ENCODE results near the gene IDE. TPM values are rescaled to one million over a fixed set of nuclear protein-coding genes. Genes with fewer than 3 reads are reported as not detected.
"Not testable (repeated sequence)": the region's sequence is repeated elsewhere in the genome, so short reads cannot be mapped to it uniquely, and the experiment has no call there.

The IDE gene
- total RNA-seq, 1 donor, result 11.6 TPM

DNA sequence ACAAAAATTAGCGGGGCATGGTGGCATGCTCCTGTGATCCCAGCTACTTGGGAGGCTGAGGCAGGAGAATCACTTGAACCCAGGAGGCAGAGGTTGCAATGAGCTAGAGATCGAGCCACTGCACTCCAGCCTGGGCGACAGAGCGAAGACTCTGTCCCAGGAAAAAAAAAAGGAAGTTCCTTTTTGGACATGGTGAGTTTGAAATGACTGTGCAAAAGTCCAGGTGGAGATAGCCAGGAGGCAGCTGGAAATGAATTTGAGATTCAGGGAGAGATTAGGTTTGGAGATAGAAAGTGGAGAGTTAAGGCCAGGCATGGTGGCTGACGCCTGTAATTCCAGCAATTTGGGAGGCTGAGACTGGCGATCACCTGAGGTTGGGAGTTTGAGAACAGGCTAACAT lies 143.8 kb downstream of the IDE start:
- DNase-seq (ENCODE audit: low read depth in 2 of 3, low spot score in 2 of 3), result no peak

DNA sequence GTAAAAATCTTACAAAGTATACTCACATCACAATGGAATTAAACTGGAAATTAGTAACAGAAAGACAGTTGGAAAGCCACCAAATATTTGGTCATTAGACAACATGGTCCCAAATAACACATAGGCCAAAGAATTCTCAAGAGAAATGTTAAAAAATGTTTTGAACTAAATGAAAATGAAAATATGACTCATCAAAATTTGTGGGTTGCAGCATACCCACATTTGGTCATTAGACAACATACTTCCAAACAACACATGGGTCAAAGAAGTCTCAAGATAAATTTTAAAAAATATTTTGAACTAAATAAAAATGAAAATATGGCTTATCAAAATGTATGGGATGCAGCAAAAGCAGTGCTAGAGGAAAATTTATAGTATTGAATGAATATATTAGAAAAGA lies 152.3 kb downstream of the IDE start:
- DNase-seq (ENCODE audit: low read depth in 2 of 3, low spot score in 2 of 3), result no peak

DNA sequence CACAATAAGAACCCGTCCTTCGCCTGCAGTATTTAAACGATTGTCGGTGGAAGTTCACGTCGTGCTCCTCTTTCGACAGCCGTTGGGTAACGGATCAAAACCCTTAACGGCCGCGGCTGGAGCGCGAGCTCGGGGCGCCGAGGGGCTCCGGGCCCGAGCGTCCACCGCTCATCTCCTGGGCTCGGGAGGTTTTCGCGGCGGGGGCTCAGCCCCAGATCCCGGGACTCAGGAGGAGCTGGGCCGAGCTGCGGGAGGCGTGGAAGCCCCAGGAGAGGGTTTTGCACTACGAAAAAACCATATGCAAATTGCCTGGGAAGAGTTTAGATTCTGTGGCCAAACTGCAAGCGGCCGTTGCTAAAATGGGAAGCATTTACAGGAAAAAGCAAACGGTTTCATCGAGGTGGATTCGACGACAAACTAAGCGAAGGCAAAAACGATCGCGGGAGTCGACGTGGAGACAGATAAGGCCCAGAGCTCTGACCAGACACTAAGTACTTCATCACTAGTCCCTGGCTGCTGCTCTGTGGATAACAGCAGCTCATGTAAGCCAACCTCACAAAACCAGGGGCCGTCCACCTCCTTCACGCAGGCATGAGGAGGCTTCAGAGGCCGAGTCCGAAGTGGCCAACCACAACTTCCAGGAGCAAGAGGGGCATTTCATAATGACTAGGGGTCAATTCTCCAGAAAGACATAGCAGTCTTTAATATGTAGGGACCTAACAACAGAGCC lies 153.2 kb downstream of the IDE start:
- DNase-seq (ENCODE audit: low read depth in 2 of 3, low spot score in 2 of 3), result peak in 2 of 3 donors; percentile 4 to 19

DNA sequence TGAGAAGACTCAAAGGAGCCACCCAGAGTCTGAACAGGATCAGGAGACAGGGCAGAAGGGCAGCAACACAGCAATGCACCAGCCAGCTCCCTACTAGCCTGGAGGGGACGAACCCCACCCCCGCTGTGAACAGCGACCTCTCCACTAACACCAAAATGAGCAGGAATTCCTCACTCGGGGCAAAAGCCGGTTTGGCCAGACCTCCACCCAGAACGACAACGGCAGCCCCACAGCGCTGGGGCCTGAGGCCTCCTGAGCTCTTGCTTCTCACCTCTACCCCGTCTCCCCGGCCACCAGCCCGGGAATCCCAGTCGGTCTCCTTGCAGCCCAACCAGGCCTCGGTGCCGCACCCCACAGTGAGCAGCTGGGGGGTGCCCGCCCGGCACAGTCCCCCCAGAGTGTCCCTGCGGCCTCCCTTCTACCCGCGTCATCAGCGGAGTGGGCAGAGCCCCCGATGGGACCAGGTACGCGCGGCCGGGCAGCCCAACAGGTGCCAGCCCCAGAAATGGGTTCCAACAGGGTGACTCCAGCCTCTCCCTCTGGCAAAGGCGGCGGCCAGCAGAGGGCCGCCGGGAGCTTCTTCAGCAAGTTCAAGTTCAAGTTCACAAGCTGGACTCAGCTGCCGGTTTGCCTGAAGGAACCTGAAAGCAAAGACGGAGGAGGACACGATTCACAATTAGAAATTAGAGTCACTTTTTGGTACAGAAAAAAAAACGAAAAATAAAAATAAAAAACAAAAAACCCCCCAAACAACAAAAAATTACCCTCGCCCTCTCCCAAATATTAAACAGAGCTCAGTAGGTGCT lies 153.9 kb downstream of the IDE start:
- peak in 2 of 3 donors; percentile 16 to 36 for DNase-seq (ENCODE audit: low read depth in 2 of 3, low spot score in 2 of 3)

DNA sequence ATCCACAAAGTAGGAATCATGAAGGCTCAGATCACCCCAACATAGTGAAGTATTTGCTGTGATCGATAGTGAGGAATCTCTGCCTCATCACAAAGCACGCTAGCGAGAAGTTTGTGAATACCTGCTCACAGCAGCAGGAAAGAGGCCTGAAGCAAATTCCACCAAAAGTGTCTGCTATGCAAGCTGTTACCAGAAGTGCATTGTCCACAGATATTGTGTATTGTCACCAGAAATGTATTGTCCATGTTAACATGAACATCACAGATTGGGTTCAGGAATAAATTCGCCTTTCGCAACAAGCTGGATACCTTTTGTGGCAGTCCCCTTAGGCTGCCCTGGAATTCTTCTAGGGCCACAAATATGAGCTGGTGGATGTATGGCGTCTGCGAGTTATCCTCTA lies 155.0 kb downstream of the IDE start:
- DNase-seq (ENCODE audit: low read depth in 2 of 3, low spot score in 2 of 3), result no peak

DNA sequence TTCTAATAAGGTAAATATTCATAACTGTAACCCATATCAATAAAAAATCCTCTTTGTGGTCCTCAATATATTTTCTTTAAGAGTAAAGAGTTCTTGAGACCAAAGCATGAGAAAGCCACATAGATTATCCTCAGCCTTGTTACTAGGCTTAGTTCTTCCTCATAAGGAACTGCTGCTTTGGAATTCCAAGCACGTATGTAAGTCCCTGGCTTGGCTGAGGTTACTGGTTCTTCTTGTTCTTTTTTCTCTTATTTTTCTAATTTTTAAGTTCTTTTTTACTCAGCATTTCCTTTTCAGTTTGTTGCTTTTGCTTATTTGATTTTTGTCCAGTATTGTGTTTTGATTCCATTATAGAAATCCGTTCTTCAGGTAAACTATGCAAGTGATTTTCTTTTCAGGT lies 155.7 kb downstream of the IDE start:
- DNase-seq (ENCODE audit: low read depth in 2 of 3, low spot score in 2 of 3), result no peak

DNA sequence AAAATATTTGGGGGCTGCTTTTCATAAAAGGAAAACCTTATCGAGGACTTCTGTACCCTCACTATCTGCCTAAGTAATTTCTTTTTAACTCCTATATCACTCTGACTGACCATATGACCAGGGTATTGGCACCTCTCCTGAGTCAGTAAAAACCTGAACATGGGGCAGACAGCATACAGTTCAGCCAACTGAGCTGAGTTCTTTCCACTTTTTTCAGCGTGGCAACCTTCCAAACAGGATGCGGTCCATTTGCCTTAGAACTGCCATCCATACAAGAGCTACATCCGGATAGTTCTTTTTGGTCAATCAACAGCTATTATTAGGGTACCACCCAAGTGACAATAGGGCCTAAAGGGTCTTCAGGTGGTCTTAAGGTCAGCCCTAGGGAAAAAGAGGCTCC lies 160.4 kb downstream of the IDE start:
- no peak for DNase-seq (ENCODE audit: low read depth in 2 of 3, low spot score in 2 of 3)

DNA sequence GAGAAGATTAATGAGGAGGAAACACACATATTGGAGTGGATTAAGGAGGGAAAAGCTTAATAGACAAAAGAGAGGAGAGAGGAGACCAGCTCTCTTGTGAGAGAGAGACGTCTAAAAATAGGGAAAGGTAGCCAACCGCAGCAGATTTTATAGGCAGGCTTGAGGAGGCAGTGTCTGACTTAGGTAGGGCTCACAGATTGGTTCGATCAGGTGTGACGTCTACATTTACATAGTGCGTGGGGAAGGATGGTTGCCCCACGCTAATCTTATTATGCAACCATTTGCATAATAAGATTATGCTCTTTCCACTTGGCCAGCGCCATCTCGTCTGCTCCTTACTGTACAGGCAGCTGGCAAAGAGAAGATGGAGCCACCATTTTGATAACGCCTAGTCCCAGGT lies 160.9 kb downstream of the IDE start:
- DNase-seq (ENCODE audit: low read depth in 2 of 3, low spot score in 2 of 3), result no peak

DNA sequence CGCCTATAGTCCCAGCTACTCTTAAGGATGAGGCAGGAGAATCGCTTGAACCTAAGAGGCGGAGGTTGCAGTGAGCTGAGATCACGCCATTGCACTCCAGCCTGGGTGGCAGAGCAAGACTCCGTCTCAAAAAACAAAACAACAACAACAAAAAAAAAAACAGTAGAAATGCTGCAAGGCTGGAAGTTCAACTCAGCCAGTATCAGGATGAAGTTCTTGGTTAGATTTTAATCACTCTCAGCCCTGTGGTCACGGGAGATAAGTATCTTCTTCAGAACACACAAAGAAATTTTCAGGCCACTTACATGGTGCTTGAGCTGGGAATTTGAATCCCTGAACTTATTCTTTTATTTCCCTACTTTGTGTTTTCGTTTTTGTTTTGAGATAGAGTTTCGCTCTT lies 162.5 kb downstream of the IDE start:
- DNase-seq (ENCODE audit: low read depth in 2 of 3, low spot score in 2 of 3), result no peak

DNA sequence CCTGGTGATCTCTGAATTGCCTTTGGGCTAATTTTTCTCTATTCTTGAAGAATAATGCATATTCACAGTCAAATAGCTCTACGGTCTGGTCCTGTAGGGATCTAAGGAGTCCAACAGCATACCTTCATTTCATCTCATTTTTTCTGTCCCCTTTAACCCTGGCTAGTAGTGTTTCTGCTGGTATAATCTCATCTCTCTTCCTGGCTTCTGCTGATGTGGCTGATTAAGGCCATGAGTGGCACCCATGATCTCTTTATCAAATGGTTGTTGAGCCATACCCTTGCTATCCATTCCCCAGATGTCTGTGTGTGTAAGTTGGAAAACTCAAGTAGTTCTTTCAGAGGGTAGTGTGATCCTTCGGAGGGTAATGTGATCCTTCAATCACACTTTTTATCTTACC lies 163.4 kb downstream of the IDE start:
- DNase-seq (ENCODE audit: low read depth in 2 of 3, low spot score in 2 of 3), result no peak

DNA sequence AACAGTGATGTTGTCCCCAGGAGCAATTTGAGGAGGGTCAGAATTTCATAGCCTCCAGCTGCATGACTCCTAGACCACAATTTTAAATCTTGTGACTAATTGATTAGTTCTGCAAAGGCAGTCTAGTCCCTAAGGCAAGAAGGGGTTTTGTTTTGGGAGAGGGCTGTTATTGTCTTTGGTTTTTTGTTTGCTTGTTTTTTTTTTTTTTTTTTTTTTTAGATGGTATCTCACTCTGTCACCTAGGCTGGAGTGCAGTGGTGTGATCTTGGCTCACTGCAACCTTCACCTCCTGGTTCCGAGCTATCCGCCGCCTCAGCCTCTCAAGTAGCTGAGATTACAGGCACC lies 165.9 kb downstream of the IDE start:
- DNase-seq (ENCODE audit: low read depth in 2 of 3, low spot score in 2 of 3), result no peak

DNA sequence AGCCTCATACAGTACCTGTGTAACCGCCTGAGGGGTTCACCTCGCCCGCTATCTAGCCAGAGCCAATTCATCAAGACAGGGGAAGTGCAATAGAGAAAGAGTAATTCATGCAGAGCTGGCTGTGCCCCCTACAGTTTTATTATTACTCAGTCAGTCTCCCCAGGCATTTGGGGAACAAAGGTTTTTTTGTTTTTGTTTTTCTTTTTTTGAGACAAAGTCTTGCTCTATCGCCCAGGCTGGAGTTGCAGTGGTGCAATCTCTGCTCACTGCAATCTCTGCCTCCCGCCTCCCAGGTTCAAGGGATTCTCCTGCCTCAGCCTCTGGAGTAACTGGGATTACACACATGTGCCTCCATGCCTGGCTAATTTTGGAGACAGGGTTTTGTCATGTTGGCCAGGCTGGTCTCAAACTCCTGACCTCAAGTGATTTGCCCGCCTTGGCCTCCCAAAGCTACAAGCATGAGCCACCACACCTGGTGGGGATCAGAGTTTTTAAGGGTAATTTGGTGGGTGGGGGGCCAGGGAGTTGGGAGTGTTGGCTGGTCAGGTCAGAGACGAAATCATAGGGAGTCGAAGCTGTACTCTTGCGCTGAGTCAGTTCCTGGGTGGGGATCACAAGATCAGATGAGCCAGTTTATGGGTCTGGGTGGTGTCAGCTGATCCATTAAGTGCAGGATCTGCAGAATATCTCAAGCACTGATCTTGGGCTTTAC lies 166.4 kb downstream of the IDE start:
- DNase-seq (ENCODE audit: low read depth in 2 of 3, low spot score in 2 of 3), result no peak

DNA sequence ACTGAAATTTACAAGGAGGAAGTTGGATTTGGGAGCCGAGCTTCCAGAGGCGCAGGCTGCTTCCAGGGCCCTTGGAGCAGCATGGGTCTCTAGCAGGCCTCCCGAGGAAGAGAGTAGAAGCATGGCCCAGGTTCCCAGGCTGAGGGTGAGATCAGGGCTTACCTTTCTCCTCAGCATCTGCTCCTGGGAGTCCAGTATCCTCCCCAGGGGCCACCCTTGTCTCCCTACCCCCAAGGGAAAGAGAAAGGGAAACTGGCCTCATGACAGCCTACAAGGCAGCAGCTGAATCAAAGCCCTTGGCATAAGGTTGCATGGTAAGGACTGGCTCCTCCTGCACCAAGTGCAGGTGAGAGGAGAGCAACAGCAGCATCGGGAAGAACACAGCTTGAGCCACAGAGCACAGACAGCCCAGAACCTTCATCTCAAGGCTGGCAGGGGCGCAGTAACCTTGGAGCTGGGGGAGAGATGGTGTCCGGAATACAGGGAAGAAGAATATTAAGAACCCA lies 168.4 kb downstream of the IDE start:
- no peak for DNase-seq (ENCODE audit: low read depth in 2 of 3, low spot score in 2 of 3)

DNA sequence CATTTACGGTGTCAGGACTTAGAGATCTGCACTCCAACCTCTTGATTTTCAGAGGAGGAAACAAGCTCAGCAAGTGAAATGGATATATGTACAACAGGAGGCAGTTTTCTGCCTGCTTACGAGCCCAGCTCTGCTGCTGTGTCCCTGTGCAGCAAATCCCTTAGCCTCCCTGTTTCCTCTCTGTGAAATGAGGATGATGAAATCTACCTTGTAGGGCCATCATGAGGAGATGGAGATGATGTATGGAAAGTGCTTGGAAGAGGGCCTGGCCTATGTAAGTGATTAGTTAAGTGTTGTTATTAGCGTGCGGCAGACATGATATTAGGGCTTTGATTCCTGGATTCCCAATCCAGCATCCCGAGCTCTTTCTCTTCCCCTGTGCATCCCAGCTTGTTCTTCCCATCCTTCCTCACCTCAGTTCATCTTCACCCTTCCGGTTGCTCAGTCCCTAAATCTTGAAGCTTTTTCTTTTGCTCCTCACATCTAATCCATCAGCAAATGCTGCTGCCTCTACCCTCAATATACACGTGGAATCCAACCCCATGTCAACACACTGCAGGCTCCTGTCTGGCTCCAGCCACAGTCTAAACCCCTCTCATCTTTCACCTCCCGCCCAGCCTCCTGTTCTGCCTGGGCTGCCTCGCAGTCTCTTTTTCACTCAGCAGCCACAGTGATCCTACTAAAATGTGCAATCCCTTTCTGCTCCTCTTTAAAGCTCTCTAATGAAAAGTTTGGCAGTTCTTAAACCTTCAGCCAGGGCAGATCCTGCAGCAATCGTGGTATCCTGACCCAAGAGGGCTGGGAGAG lies 169.1 kb downstream of the IDE start:
- no peak for DNase-seq (ENCODE audit: low read depth in 2 of 3, low spot score in 2 of 3)

DNA sequence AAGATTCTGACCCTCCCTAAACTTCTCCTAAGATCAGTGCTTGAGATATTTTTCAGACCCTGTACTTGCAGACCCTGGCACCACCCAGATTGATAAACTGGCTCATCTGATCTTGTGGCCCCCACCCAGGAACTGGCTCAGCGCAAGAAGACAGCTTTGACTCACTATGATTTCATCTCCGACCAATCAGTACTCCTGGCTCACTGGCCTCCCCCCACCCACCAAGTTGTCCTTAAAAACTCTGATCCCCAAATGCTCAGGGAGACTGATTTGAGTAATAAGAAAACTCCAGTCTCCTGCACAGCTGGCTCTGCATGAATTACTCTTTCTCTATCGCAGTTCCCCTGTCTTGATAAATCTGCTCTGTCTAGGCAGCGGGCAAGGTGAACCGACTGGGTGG lies 171.7 kb downstream of the IDE start:
- DNase-seq (ENCODE audit: low read depth in 2 of 3, low spot score in 2 of 3), result not testable (repeated sequence)

Other genes starting within 250 kb of the IDE start
- 1.6 TPM for gene KIF11, start 19.0 kb upstream of the IDE start, total RNA-seq
- 68.7 TPM for gene HHEX, start 115.9 kb upstream of the IDE start, total RNA-seq